CD4-positive, alpha-beta T cell treated with Interleukin-17A for 4 hours (primary cell): ENCODE data around the gene VWF.

Source experiments
- DNase-seq: peaks from one replicate; pipeline ENCODE4 v3.0.0-alpha.2; 2020; ENCODE audit warnings: mixed read lengths

VWF gene

GRCh38 chr12:5905757-5906156 lies 218.7 kb downstream of the VWF start:
- no peak for DNase-seq

DNA sequence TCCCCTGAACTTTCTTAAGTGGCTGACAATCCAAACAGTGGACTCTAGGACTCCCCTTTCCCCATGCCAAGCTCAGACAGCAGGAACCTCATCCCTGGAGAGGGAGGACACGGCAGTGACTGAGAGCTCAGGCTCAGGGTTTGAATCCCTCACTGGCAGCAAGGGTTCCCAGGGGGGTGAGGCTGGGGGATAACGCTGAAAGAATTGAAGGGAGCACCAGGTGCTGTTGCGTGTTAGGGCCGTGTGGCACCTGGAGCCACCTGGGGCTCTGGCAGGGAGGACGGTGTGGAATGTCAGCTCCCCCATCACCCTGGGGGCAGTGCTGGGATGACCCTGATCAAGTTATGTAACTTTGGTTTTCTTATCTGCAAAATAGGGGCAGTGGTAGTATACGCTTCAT lies 219.5 kb downstream of the VWF start:
- DNase-seq = no peak

DNA sequence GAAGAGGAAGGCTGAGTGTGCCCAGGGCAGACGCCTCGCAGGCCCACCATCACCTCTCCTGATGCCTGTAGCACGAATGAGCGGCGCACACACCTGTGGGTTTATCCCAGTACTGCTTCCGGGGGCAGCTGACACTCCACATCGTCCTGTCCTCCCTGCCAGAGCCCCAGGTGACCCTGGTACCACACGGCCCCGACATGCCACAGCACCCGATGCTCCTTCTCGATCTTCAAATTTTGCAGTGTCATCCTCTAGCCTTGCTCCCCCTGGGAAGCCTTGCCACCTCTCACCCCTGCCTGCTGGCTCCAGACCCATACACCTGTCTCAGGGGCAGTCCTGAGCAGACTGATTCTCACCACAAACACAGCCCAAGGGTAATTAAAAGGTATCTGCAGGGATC lies 220.0 kb downstream of the VWF start:
- no peak for DNase-seq

DNA sequence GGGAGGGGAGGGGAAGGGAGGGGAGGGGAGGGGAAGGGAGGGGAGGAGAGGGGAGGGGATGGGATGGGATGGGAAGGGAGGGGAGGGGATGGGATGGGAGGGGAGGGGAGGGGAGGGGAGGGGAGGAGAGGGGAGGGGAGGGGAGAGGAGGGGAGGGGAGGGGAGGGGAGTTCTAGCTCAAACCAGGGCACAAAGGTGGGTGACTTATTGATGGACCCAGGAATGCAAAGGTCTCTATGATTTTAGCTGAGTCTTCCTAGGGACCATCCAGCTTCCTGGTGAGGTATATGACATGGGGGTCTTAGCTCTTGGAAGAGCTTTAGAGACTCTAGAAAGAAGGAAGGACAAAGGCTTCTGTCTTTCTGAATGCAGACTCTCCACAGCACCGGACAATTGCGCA lies 221.7 kb downstream of the VWF start:
- DNase-seq = no peak

GRCh38 chr12:5901416-5901815 lies 223.1 kb downstream of the VWF start:
- DNase-seq = no peak

GRCh38 chr12:5900533-5901205 lies 223.8 kb downstream of the VWF start:
- DNase-seq = no peak

DNA sequence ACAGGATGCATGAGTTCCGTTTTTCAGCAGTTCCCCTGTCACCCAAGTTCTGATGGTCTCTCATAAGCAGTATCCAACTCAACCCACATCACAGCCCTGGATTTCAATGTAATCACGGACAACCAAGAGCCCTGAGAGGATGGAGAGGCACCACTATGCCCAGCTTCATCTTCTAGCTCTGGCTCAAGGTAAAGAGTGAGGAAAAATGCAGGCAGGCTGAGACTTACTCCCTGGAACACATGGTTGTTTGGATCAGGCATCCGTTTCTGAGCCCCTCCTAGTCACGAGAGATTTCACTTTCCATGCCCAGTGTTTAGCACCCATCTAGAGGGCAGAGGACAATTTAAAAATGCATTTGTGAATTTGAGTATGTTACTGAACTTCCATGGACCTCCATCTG lies 224.4 kb downstream of the VWF start:
- no peak for DNase-seq

- no peak for DNase-seq
Measured at GRCh38 chr12:5899675-5900074, 224.8 kb downstream of the VWF start.

GRCh38 chr12:5898874-5899273 lies 225.6 kb downstream of the VWF start:
- no peak for DNase-seq
